OCI-LY1 (cell line): ENCODE results near the gene FDPS.

Experiments
- CTCF ChIP-seq: fragments of 200-600 bp; sonication (generic), shearing (Covaris generic); IDR thresholded peaks from 2 replicates; pipeline ENCODE4 v1.5.1; 2017; ENCODE audit warnings: mild to moderate bottlenecking, antibody characterized with exemption, low read length, moderate library complexity, mixed read lengths
- EZH2 ChIP-seq: fragments of 200-600 bp; sonication (generic), shearing (Covaris generic); IDR thresholded peaks from 2 replicates; pipeline ENCODE4 v1.8.0; 2017; ENCODE audit warnings: borderline replicate concordance, mixed run types, mild to moderate bottlenecking, antibody characterized with exemption, low read length, moderate library complexity, mixed read lengths

GRCh38 chr1:155326631-155327037, 18.0 kb downstream of the FDPS start:
- no peak for TF ChIP-seq CTCF
- no peak for TF ChIP-seq EZH2
